ENCODE results near the gene STPG2.

The STPG2 gene

GRCh38 chr4:98143001-98143899 is at the start of gene STPG2:
Gene STPG2, minus strand, starts transcription at chr4:98143476.
- DNase-seq (ENCODE audit: low read depth in 2 of 2, low spot score in 1 of 2): peak; percentile 79 to 85

GRCh38 chr4:98185279-98185678 is 42.0 kb upstream of the STPG2 start:
- DNase-seq (ENCODE audit: low read depth in 2 of 2, low spot score in 1 of 2): no peak

- DNase-seq (ENCODE audit: low read depth in 2 of 2, low spot score in 1 of 2): no peak
These were observed 38.5 kb upstream of the STPG2 start for GRCh38 chr4:98181809-98182208.

- DNase-seq (ENCODE audit: low read depth in 2 of 2, low spot score in 1 of 2): no peak
These were observed 36.7 kb upstream of the STPG2 start for GRCh38 chr4:98179951-98180350.

- DNase-seq (ENCODE audit: low read depth in 2 of 2, low spot score in 1 of 2): no peak
These were observed 33.3 kb upstream of the STPG2 start for GRCh38 chr4:98176531-98176930.

- DNase-seq (ENCODE audit: low read depth in 2 of 2, low spot score in 1 of 2): no peak
These were observed 26.8 kb upstream of the STPG2 start for GRCh38 chr4:98170035-98170434.

GRCh38 chr4:98166731-98167041 is 23.4 kb upstream of the STPG2 start:
- no peak for DNase-seq (ENCODE audit: low read depth in 2 of 2, low spot score in 1 of 2)

- no peak for DNase-seq (ENCODE audit: low read depth in 2 of 2, low spot score in 1 of 2)
These were observed 22.9 kb upstream of the STPG2 start for GRCh38 chr4:98166025-98166730.

- no peak for DNase-seq (ENCODE audit: low read depth in 2 of 2, low spot score in 1 of 2)
These were observed 19.4 kb upstream of the STPG2 start for GRCh38 chr4:98162696-98163095.

GRCh38 chr4:98151145-98151924 is 8.1 kb upstream of the STPG2 start:
- DNase-seq (ENCODE audit: low read depth in 2 of 2, low spot score in 1 of 2): no peak

- no peak for DNase-seq (ENCODE audit: low read depth in 2 of 2, low spot score in 1 of 2)
These were observed 7.0 kb upstream of the STPG2 start for GRCh38 chr4:98150092-98150761.

GRCh38 chr4:98148856-98149255 is 5.6 kb upstream of the STPG2 start:
- no peak for DNase-seq (ENCODE audit: low read depth in 2 of 2, low spot score in 1 of 2)

- no peak for DNase-seq (ENCODE audit: low read depth in 2 of 2, low spot score in 1 of 2)
These were observed 17.1 kb downstream of the STPG2 start for GRCh38 chr4:98126141-98126540.

GRCh38 chr4:98125585-98125984 is 17.7 kb downstream of the STPG2 start:
- DNase-seq (ENCODE audit: low read depth in 2 of 2, low spot score in 1 of 2): no peak

GRCh38 chr4:98117363-98117762 is 25.9 kb downstream of the STPG2 start:
- no peak for DNase-seq (ENCODE audit: low read depth in 2 of 2, low spot score in 1 of 2)

- DNase-seq (ENCODE audit: low read depth in 2 of 2, low spot score in 1 of 2): no peak
These were observed 30.3 kb downstream of the STPG2 start for GRCh38 chr4:98113012-98113411.

GRCh38 chr4:98110929-98111328 is 32.3 kb downstream of the STPG2 start:
- no peak for DNase-seq (ENCODE audit: low read depth in 2 of 2, low spot score in 1 of 2)

- DNase-seq (ENCODE audit: low read depth in 2 of 2, low spot score in 1 of 2): no peak
These were observed 33.1 kb downstream of the STPG2 start for GRCh38 chr4:98110214-98110613.

- DNase-seq (ENCODE audit: low read depth in 2 of 2, low spot score in 1 of 2): no peak
These were observed 40.6 kb downstream of the STPG2 start for GRCh38 chr4:98102660-98103059.

GRCh38 chr4:98101988-98102387 is 41.3 kb downstream of the STPG2 start:
- DNase-seq (ENCODE audit: low read depth in 2 of 2, low spot score in 1 of 2): no peak

- no peak for DNase-seq (ENCODE audit: low read depth in 2 of 2, low spot score in 1 of 2)
These were observed 44.5 kb downstream of the STPG2 start for GRCh38 chr4:98098764-98099163.
